GM12865 (cell line): ENCODE measurements around the gene SDHAF3.
"Not testable (repeated sequence)": the region's sequence is repeated elsewhere in the genome, so short reads cannot be mapped to it uniquely, and the experiment has no call there.

Experiments
- DNase-seq: peaks from one replicate; pipeline ENCODE4 v3.0.0; 2010; ENCODE audit warnings: low read depth
- H3K4me3 ChIP-seq: 2 replicates; pipeline ENCODE4 v1.5.1; 2011; ENCODE audit warnings: mild to moderate bottlenecking, low read depth, low read length, control low read depth
- CTCF ChIP-seq: IDR thresholded peaks from 2 replicates; pipeline ENCODE4 v1.5.1; 2011; ENCODE audit warnings: low read length, control low read depth, low read depth, inconsistent platforms; ENCODE audit not compliant: insufficient read depth; ENCODE audit errors: missing control alignments

SDHAF3 gene

GRCh38 chr7:97145068-97145467 lies 27.6 kb downstream of the SDHAF3 start:
- peak; percentile 32 for DNase-seq
- peak; percentile 20 for TF ChIP-seq CTCF

GRCh38 chr7:97149843-97150242 lies 32.3 kb downstream of the SDHAF3 start:
- H3K4me3 ChIP-seq = no peak overlapping the region
- no peak for TF ChIP-seq CTCF
- no peak for DNase-seq

More at GRCh38 chr7:97145068-97145467, 27.6 kb downstream of the SDHAF3 start:
- no peak overlapping the region for H3K4me3 ChIP-seq

GRCh38 chr7:97155897-97156418 lies 38.5 kb downstream of the SDHAF3 start:
- no peak for DNase-seq
- TF ChIP-seq CTCF = no peak
- H3K4me3 ChIP-seq = no peak overlapping the region

GRCh38 chr7:97159984-97160383 lies 42.5 kb downstream of the SDHAF3 start:
- H3K4me3 ChIP-seq, DNase-seq: not testable (repeated sequence)

- not testable (repeated sequence) for DNase-seq, H3K4me3 ChIP-seq
Measured at GRCh38 chr7:97161609-97162008, 44.1 kb downstream of the SDHAF3 start.

GRCh38 chr7:97166308-97166707 lies 48.8 kb downstream of the SDHAF3 start:
- H3K4me3 ChIP-seq = no peak overlapping the region
- no peak for TF ChIP-seq CTCF
- no peak for DNase-seq

- DNase-seq = no peak
- no peak for TF ChIP-seq CTCF
- H3K4me3 ChIP-seq = no peak overlapping the region
Measured at GRCh38 chr7:97167176-97167575, 49.7 kb downstream of the SDHAF3 start.

GRCh38 chr7:97167749-97168148 lies 50.3 kb downstream of the SDHAF3 start:
- no peak overlapping the region for H3K4me3 ChIP-seq
- no peak for TF ChIP-seq CTCF
- no peak for DNase-seq
